SK-MEL-5 (cell line): ENCODE measurements around the gene ZCCHC10. TPM values are rescaled to one million over a fixed set of nuclear protein-coding genes. Genes with fewer than 3 reads are reported as not detected.

Experiments used
- DNase-seq: peaks from one replicate; pipeline ENCODE4 v3.0.0-alpha.2; 2016; ENCODE audit warnings: low read depth, low spot score
- in situ Hi-C: cut with HindIII; loops from 2 replicates; pipeline ENCODE4 v1.10.0; 2016; ENCODE audit warnings: low sequenced_read_pairs, high pct_unique_total_duplicates, low pct_unique_long_range_greater_than_20kb
- polyA plus RNA-seq, 2 experiments: library from polyadenylated mRNA; depleted of rRNA; stranded (reverse); fragments of >200 nt; gene quantifications; 2 replicates each; pipeline ENCODE4 v1.2.3, GENCODE V29; 2015
- total RNA-seq: library from RNA; depleted of rRNA; stranded (reverse); fragments of >200 nt; shearing (Covaris generic); gene quantifications from 2 replicates; pipeline ENCODE4 v1.2.3, GENCODE V29; 2014; rRNA removed

Gene ZCCHC10
- total RNA-seq = 18.5 and 20.1 TPM in 2 replicates
- 10.2 and 13.1 TPM in 2 replicates for polyA plus RNA-seq (2015; cell fraction: cytosol; rRNA removed)
- 8.0 and 10.3 TPM in 2 replicates for polyA plus RNA-seq (2015; cell fraction: nucleus; rRNA removed)

DNA sequence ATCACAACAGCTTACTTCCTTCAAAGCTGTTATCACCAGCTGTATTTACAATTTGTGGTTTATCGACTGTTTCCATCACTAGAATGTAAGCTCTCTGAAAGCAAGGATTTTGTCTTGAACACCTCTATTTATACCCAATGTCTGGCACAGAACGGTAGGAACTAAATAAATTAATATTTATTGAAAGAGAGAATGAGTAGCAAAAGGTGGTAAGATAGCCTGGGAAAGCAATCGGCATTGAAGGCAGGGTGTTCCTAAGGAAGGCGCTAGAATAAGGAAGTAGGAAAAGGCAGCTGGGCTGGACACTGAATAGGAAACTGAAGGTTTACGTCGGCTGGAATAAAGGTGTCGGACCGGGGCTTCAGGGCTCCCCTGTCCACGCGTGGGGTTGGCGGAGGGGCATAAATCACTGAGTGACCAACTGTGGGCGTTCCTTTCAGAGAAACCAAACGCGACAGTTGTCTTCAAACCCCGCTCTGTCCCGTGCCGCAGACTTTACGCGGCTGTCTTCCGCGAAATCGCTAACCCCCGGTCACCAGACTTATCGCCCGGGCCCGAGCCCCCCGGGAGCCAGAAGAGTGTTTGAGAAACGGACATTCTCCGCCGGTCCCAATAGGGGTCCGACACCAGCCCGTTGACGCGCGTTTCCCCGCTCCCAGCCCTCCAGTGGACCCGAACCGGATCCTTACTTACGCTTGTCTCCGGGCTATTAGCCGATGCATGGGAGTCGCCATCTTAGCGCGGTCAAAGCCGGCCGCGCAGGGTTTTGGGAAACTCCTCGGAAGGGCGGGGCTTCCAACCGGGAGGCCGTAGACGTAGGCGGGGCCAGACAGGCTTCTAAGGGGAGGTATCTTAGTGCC is at the start of gene ZCCHC10:
Gene ZCCHC10 (minus strand): TSS at position 746 of the 860 bp plus-strand sequence. CDS start 12 bp downstream, at position 734.
- peak; percentile 96 for DNase-seq
- in situ Hi-C loops = no loop called here

DNA sequence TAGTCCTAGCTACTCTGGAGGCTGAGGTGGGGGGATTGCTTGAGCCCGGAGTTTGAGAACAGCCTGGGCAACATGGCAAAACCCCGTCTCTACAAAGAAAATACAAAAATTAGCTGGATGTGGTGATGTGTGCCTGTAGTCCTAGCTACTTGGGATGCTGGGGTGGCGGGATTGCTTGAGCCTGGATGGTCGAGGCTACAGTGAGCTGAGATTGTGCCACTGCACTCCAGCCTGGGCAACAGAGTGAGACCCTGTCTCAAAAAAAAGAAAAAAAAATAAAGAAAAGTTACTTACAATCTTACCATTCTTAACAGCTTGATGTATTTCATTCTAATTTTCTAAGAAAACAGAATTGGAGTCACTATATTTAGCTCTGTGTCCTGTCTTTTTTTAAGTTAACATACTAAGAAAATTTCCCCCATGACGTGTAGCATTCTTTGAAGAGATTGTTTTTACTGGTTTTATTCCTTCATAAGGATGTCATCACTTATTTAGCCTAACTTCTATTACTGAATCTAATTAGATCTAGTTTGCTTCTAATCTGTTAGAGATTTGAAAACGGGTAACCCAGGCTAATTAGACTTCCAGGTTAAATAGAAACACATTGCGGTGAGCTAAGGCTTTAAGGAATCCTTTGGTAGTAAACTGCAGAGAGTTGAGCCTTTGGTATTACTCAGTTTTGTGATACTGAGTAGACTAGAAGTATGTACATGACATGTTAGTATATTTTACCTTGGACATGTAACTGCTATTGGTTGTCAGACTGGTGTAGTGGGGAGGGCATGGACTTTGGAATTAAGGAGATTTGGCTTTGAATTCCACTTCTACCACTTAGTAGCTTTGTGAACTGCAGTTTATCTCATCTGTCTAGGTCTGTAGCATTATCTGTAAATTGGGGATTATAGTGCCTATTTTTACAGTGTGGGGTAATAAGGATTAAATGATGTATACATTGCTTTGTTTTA is 49.5 kb upstream of the ZCCHC10 start:
- DNase-seq = no peak
- in situ Hi-C loops = no loop called here

DNA sequence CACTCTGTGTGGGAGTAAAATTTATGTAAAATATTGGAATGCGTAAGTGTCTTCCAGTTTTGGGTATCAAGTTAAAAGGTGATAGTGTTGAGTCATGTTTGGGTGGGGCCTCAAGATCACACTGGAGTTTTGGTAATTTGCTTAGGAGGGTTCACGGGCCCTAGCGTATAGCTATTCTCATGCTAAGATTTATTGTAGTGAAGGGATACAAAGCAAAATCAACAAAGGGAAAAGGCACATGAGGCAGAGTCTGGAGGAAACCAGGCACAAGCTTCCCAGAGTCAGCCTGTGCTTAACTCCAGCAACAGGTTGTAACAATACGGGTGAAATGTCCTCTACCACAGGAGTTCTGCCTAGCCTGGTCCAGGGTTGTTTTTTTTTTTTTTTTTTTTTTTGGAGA is 45.7 kb upstream of the ZCCHC10 start:
- in situ Hi-C loops = no loop called here
- DNase-seq = no peak

GRCh38 chr5:133066045-133066444 is 39.7 kb upstream of the ZCCHC10 start:
- no peak for DNase-seq
- in situ Hi-C loops = no loop called here

- DNase-seq = no peak
- in situ Hi-C loops = no loop called here
These were observed 39.1 kb upstream of the ZCCHC10 start for GRCh38 chr5:133065471-133065870.

- no peak for DNase-seq
- in situ Hi-C loops = no loop called here
These were observed 37.6 kb upstream of the ZCCHC10 start for GRCh38 chr5:133063965-133064364.

DNA sequence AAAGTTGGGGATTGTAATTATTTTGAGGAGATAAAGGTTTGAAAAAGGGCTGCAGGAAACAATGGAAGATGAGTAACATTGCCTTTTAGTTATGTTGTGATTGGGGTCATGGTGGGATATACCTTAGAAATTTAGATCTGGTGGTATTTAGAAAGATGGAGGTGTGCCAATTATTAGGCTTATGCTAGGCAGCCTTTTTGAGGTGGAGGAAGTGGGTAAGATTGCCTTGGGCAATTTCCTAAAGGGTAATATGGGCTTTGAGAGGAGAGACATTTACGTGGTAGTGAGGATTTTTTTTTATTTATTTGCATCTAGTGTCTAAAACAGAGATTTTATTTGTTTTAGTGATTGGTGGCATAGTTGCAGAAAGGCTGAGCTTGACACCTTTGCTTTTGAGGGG is 35.9 kb upstream of the ZCCHC10 start:
- in situ Hi-C loops = no loop called here
- DNase-seq = no peak

- DNase-seq = no peak
These were observed 33.3 kb upstream of the ZCCHC10 start for GRCh38 chr5:133059621-133060020.

DNA sequence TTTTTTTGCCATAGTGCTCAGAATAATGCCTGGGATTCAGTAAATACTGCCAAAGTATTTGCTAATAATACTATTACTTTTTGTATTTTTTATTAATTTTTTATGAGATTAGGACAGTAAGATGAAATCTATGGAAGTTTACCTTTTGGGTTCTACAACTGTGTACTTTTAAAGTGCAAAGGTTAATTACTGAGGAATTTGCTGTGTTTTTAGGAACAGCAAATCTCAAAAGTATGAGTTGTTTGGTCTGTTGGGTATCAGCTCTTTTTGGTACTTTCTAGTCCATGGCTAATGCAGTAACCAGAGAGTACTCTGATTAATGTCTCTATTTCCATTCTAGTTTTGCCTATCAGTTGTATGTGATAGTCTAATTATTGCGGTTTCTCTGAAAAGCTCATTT is 30.5 kb upstream of the ZCCHC10 start:
- in situ Hi-C loops = no loop called here

More at GRCh38 chr5:133059621-133060020, 33.3 kb upstream of the ZCCHC10 start:
- in situ Hi-C loops = no loop called here

GRCh38 chr5:133054697-133055471 is 28.5 kb upstream of the ZCCHC10 start:
- DNase-seq = no peak
- in situ Hi-C loops = no loop called here

More for the DNA sequence above, 30.5 kb upstream of the ZCCHC10 start:
- DNase-seq = no peak

DNA sequence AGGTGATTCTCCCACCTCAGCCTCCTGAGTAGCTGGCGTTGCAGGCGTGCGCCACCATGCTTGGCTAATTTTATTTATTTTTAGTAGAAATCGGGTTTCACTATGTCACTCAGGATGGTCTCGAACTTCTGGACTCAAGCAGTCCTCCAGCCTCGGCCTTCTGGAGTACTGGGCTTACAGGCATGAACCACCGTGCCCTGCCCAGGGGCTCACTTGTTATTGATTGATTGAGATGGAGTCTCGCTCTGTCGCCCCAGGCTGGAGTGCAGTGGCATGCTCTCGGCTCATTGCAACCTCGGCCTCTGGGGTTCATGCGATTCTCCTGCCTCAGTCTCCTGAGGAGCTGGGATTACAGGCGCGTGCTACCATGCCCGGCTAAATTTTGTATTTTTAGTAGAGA is 27.1 kb upstream of the ZCCHC10 start:
- DNase-seq = no peak
- in situ Hi-C loops = no loop called here

GRCh38 chr5:133052317-133053175 is 26.2 kb upstream of the ZCCHC10 start:
- DNase-seq = peak; percentile 74

DNA sequence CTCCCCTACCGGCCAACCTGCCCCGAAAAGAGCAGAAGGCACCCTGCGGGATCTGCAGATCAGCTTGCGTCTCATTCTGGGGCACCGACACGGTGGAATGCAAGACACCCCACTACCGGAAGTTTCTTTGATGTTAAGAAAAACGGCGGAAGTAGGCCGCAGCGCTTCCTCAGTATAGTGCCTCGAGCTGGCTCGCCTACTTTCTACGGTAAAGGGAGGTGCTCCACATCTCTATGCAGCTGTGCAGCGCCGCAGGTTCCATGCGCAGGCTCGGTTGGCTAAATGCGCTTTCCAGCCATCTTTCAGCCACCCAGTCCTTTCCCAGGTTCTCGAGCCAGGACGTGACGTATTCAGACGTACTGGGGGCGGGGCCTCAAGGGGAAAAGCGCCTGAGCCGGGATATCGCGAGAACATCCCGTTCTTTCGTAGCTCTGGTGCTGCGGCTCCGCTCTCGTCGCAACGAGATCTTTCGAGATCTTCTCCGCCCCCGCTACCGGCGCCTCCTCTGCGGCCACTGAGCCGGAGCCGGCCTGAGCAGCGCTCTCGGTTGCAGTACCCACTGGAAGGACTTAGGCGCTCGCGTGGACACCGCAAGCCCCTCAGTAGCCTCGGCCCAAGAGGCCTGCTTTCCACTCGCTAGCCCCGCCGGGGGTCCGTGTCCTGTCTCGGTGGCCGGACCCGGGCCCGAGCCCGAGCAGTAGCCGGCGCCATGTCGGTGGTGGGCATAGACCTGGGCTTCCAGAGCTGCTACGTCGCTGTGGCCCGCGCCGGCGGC is 25.4 kb upstream of the ZCCHC10 start, which contains the start of gene HSPA4:
Gene HSPA4 (plus strand): TSS at position 472 of the 775 bp plus-strand sequence. CDS start 238 bp downstream, at position 710.
- in situ Hi-C loops = no loop called here
- peak; percentile 98 for DNase-seq

More at GRCh38 chr5:133052317-133053175, 26.2 kb upstream of the ZCCHC10 start:
- in situ Hi-C loops = no loop called here

DNA sequence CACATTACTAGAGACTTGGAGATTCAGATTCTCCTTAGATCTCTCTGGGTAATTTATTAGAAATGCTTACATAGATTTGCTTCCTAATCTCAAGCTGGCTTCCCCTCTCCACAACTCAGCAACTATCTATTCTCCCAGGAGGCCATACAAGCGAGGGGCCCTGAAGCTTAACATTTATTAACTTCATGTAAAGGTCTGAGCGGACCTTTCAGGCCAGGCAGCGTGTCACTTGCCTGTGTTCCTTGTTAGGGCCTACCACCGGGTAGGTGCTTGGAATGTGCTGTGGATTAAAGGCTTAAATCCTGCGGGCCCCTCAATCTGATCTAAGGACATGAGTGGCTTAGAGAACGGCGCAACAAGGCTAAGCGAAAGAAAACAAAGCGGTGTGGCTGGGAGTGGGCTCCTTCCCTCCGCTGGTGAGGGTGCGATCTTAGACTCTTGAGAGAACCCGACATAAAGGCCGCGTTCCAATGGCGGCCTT is 24.8 kb upstream of the ZCCHC10 start:
- in situ Hi-C loops = no loop called here
- DNase-seq = no peak

GRCh38 chr5:133050521-133050920 is 24.2 kb upstream of the ZCCHC10 start:
- in situ Hi-C loops = no loop called here
- DNase-seq = no peak

- no peak for DNase-seq
- in situ Hi-C loops = no loop called here
These were observed 23.3 kb upstream of the ZCCHC10 start for GRCh38 chr5:133049726-133050048.
